Measurements from ENCODE around the gene CHST8. TPM values are rescaled to one million over a fixed set of nuclear protein-coding genes. Genes with fewer than 3 reads are reported as not detected.
"Not testable (repeated sequence)": the region's sequence is repeated elsewhere in the genome, so short reads cannot be mapped to it uniquely, and the experiment has no call there.

CHST8 gene
- total and polyA plus RNA-seq, 4 donors, result 0.09 to 0.67 (median 0.24) TPM

- Histone ChIP-seq H3K9me3 (ENCODE audit: control insufficient read depth in 4 of 4, insufficient read depth in 3 of 4, low read length in 3 of 4) (no peaks in the 10 kb centered on the region), H3K9ac (ENCODE audit: insufficient read depth in 1 of 2, low read length in 2 of 2) (no peak overlapping the region), H3K4me1 (ENCODE audit: control insufficient read depth in 5 of 5, insufficient read depth in 5 of 5, low read length in 5 of 5) (no peaks in the 10 kb centered on the region), H3K27ac (ENCODE audit: low read depth in 1 of 2, low read length in 1 of 2) (no peak overlapping the region), H3K27me3 (ENCODE audit: control insufficient read depth in 3 of 3, insufficient read depth in 3 of 3, low read length in 2 of 3) (peaks cover 0 to 9% (median 4%) of the 10 kb centered on the region in 3 donors), H3K36me3 (ENCODE audit: control insufficient read depth in 4 of 4, insufficient read depth in 4 of 4, low read length in 4 of 4) (no peaks in the 10 kb centered on the region), H3K4me3 (no peak overlapping the region)
- ATAC-seq (ENCODE audit: insufficient read depth, low FRiP score), result no peak
- TF ChIP-seq, protein P1, sequence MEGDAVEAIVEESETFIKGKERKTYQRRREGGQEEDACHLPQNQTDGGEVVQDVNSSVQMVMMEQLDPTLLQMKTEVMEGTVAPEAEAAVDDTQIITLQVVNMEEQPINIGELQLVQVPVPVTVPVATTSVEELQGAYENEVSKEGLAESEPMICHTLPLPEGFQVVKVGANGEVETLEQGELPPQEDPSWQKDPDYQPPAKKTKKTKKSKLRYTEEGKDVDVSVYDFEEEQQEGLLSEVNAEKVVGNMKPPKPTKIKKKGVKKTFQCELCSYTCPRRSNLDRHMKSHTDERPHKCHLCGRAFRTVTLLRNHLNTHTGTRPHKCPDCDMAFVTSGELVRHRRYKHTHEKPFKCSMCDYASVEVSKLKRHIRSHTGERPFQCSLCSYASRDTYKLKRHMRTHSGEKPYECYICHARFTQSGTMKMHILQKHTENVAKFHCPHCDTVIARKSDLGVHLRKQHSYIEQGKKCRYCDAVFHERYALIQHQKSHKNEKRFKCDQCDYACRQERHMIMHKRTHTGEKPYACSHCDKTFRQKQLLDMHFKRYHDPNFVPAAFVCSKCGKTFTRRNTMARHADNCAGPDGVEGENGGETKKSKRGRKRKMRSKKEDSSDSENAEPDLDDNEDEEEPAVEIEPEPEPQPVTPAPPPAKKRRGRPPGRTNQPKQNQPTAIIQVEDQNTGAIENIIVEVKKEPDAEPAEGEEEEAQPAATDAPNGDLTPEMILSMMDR (IDR thresholded peaks at IDR 0.05; ENCODE audit: control extremely low read depth, extremely low read depth), result no peak
- WGBS, 2 donors, result 78 to 82% methylated on average over 20 of the region's 20 CpGs
- no peak for DNase-seq
Measured at GRCh38 chr19:33690378-33691029, 68.8 kb downstream of the CHST8 start.

- Histone ChIP-seq H3K4me1 (ENCODE audit: control insufficient read depth in 5 of 5, insufficient read depth in 5 of 5, low read length in 5 of 5) (no peaks in the 10 kb centered on the region), H3K27me3 (ENCODE audit: control insufficient read depth in 3 of 3, insufficient read depth in 3 of 3, low read length in 2 of 3) (peaks cover 0 to 9% (median 4%) of the 10 kb centered on the region in 3 donors), H3K36me3 (ENCODE audit: control insufficient read depth in 4 of 4, insufficient read depth in 4 of 4, low read length in 4 of 4) (no peaks in the 10 kb centered on the region), H3K27ac (ENCODE audit: low read depth in 1 of 2, low read length in 1 of 2) (no peak overlapping the region), H3K9ac (ENCODE audit: insufficient read depth in 1 of 2, low read length in 2 of 2) (no peak overlapping the region), H3K9me3 (ENCODE audit: control insufficient read depth in 4 of 4, insufficient read depth in 3 of 4, low read length in 3 of 4) (no peaks in the 10 kb centered on the region), H3K4me3 (no peak overlapping the region)
- ATAC-seq (ENCODE audit: insufficient read depth, low FRiP score), result no peak
- WGBS, 2 donors, result 84 to 89% methylated on average over 12 of the region's 12 CpGs
- TF ChIP-seq, protein P1 (IDR thresholded peaks at IDR 0.05; ENCODE audit: control extremely low read depth, extremely low read depth), result no peak
- no peak for DNase-seq
Measured at GRCh38 chr19:33691030-33691427, 69.3 kb downstream of the CHST8 start.

DNA sequence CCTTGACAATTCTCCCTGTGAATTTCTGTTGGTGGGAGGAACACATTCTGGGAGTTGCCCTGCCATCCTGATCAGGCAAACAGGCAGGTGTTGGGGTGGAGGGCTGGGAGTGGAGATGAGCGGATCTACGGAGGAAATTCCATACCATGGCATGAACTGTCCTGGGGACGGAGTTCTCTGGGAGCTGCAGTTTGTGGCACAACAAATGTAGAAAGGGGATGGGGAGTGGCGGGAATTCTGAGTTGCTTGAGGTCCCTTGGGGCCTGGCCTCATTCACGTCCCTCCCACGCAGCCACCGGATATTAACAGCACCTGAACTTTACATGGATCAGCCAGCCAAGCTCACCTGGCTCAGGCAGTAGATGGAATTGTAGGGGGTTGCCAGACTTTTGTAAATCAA, 70.0 kb downstream of the CHST8 start:
- H3K9ac ChIP-seq (ENCODE audit: insufficient read depth in 1 of 2, low read length in 2 of 2), result no peak overlapping the region
- H3K4me3 ChIP-seq, result no peak overlapping the region
- TF ChIP-seq, protein P1 (IDR thresholded peaks at IDR 0.05; ENCODE audit: control extremely low read depth, extremely low read depth), result no peak
- H3K4me1 ChIP-seq (ENCODE audit: control insufficient read depth in 5 of 5, insufficient read depth in 5 of 5, low read length in 5 of 5), result no peaks in the 10 kb centered on the region
- WGBS, 2 donors, result 71 to 79% methylated on average over 7 of the region's 7 CpGs
- peaks cover 0 to 3% (median 0%) of the 10 kb centered on the region in 3 donors for H3K27me3 ChIP-seq (ENCODE audit: control insufficient read depth in 3 of 3, insufficient read depth in 3 of 3, low read length in 2 of 3)
- no peak for ATAC-seq (ENCODE audit: insufficient read depth, low FRiP score)
- no peak for DNase-seq
- no peaks in the 10 kb centered on the region for H3K9me3 ChIP-seq (ENCODE audit: control insufficient read depth in 4 of 4, insufficient read depth in 3 of 4, low read length in 3 of 4)
- no peak overlapping the region for H3K27ac ChIP-seq (ENCODE audit: low read depth in 1 of 2, low read length in 1 of 2)
- H3K36me3 ChIP-seq (ENCODE audit: control insufficient read depth in 4 of 4, insufficient read depth in 4 of 4, low read length in 4 of 4), result no peaks in the 10 kb centered on the region

DNA sequence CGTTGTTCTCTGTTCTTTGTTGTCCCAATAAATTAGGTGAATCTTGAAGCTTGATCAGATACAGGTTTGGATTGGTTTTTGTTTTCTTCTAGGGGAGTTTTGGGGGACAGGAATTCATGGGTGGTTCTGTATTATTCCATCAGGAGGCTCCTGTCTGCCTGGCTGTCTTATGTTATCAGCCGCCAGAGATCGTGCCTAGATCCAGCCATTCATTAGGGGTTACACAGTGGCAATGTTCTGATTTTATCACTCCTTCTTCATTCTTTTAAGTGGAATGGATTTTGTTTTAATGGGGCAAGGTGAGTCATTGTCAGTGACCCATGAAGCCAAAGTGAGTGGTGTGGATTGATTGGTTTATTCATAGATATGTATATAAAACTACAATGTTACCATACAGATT, 71.9 kb downstream of the CHST8 start:
- no peaks in the 10 kb centered on the region for H3K4me1 ChIP-seq (ENCODE audit: control insufficient read depth in 5 of 5, insufficient read depth in 5 of 5, low read length in 5 of 5)
- no peaks in the 10 kb centered on the region for H3K27me3 ChIP-seq (ENCODE audit: control insufficient read depth in 3 of 3, insufficient read depth in 3 of 3, low read length in 2 of 3)
- ATAC-seq (ENCODE audit: insufficient read depth, low FRiP score), result no peak
- H3K27ac ChIP-seq (ENCODE audit: low read depth in 1 of 2, low read length in 1 of 2), result no peak overlapping the region
- H3K4me3 ChIP-seq, result no peak overlapping the region
- 46 to 73% methylated on average over 3 of the region's 3 CpGs for WGBS, 2 donors
- TF ChIP-seq, protein P1 (IDR thresholded peaks at IDR 0.05; ENCODE audit: control extremely low read depth, extremely low read depth), result no peak
- DNase-seq, result no peak
- no peaks in the 10 kb centered on the region for H3K36me3 ChIP-seq (ENCODE audit: control insufficient read depth in 4 of 4, insufficient read depth in 4 of 4, low read length in 4 of 4)
- no peak overlapping the region for H3K9ac ChIP-seq (ENCODE audit: insufficient read depth in 1 of 2, low read length in 2 of 2)
- no peaks in the 10 kb centered on the region for H3K9me3 ChIP-seq (ENCODE audit: control insufficient read depth in 4 of 4, insufficient read depth in 3 of 4, low read length in 3 of 4)

DNA sequence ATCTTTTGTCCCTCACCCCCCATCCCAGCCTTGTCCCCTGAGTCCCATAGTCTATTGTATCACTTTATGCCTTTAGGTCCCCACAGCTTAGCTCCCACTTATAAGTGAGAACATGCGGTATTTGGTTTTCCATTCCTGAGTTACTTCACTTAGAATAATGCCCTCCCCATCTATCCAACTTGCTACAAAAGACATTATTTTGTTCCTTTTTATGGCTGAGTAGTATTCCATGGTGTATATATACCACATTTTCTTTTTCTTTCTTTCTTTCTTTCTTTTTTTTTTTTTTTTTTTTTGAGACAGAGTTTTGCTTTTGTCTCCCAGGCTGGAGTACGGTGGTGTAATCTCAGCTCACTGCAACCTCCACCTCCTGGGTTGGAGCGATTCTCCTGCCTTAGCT, 73.8 kb downstream of the CHST8 start:
- not testable (repeated sequence) for H3K27ac ChIP-seq (ENCODE audit: low read depth in 1 of 2, low read length in 1 of 2); H3K27me3 ChIP-seq (ENCODE audit: control insufficient read depth in 3 of 3, insufficient read depth in 3 of 3, low read length in 2 of 3); H3K9me3 ChIP-seq (ENCODE audit: control insufficient read depth in 4 of 4, insufficient read depth in 3 of 4, low read length in 3 of 4); H3K36me3 ChIP-seq (ENCODE audit: control insufficient read depth in 4 of 4, insufficient read depth in 4 of 4, low read length in 4 of 4); ATAC-seq (ENCODE audit: insufficient read depth, low FRiP score); H3K4me1 ChIP-seq (ENCODE audit: control insufficient read depth in 5 of 5, insufficient read depth in 5 of 5, low read length in 5 of 5); H3K9ac ChIP-seq (ENCODE audit: insufficient read depth in 1 of 2, low read length in 2 of 2); H3K4me3 ChIP-seq; DNase-seq
- WGBS, 2 donors, result 92 to 97% methylated on average over 3 of the region's 3 CpGs

All from lung (tissue), 12 donors.